HepG2 (cell line): ENCODE results near the gene VRK3. TPM values are rescaled to one million over a fixed set of nuclear protein-coding genes. Genes with fewer than 3 reads are reported as not detected.

Experiments used
- ATAC-seq: fragments of 200-7000 bp; cut with Tn5 transposase; 3 replicates; pipeline ENCODE4 v1.9.1; 2020; ENCODE audit warnings: mild to moderate bottlenecking, moderate library complexity
- BruUV-seq: library from RNA; stranded (reverse); fragments of 400-500 nt; replicated peaks from 2 replicates; lab custom pipeline; 2021; lab: Mats Ljungman, UMichigan
- CTCF ChIA-PET: fragments of 300-600 bp; formaldehyde crosslinking; extraction: SDS; loops from one replicate; lab custom pipeline; 2021; ENCODE audit warnings: low total read pairs, inconsistent platforms, low intra/inter-chr PET ratio; lab: Yijun Ruan, JAX
- POLR2A ChIA-PET: fragments of 350-600 bp; sonication (Branson Sonifier 250); formaldehyde crosslinking; loops from one replicate; lab custom pipeline; 2020; ENCODE audit warnings: antibody characterized with exemption, inconsistent platforms; lab: Yijun Ruan, JAX
- DNase-seq: peaks from one replicate; pipeline ENCODE4 v3.0.0-alpha.2; 2015; ENCODE audit warnings: low spot score
- FAIRE-seq: peaks from 3 replicates; lab custom pipeline; 2011; peaks lifted over from hg19 to GRCh38; lab: Jason Lieb, UNC
- H2AFZ ChIP-seq: one replicate; pipeline ENCODE4 v1.6.1; 2011; ENCODE audit warnings: low read length, inconsistent platforms
- H3K27ac ChIP-seq: fragments of 300-600 bp; 3 replicates; pipeline ENCODE4 v1.8.0; 2011; ENCODE audit warnings: mixed run types, mild to moderate bottlenecking, mixed read lengths, low read length, inconsistent platforms; ENCODE audit not compliant: insufficient read depth; ENCODE audit errors: extremely low read length
- H3K27me3 ChIP-seq, 2 experiments: fragments of 200-600 bp in 1 of 2; 2 replicates in 1 of 2; 3 replicates in 1 of 2; pipeline versions ENCODE4 v1.6.0 to v1.8.0; 2011; ENCODE audit warnings: low read length in 2 of 2, mild to moderate bottlenecking in 2 of 2, moderate library complexity in 2 of 2, inconsistent platforms in 1 of 2; ENCODE audit not compliant: insufficient read depth in 2 of 2, control insufficient read depth in 1 of 2
- H3K36me3 ChIP-seq, 2 experiments: fragments of 200-600 bp in 1 of 2; replicated peaks in 1 of 2; 2 replicates in 1 of 2; 3 replicates in 1 of 2; pipeline versions ENCODE4 v1.5.1 to v1.8.0; 2011; ENCODE audit warnings: low read length in 2 of 2, inconsistent platforms in 1 of 2; ENCODE audit not compliant: insufficient read depth in 2 of 2, control insufficient read depth in 1 of 2
- H3K4me1 ChIP-seq: 2 replicates; pipeline ENCODE4 v1.5.1; 2012; ENCODE audit warnings: low read length, inconsistent platforms; ENCODE audit not compliant: insufficient read depth
- H3K4me2 ChIP-seq: 2 replicates; pipeline ENCODE4 v1.6.0; 2011; ENCODE audit warnings: low read depth, low read length, inconsistent platforms
- H3K4me3 ChIP-seq, 3 experiments: fragments of 200-600 bp in 1 of 3; sonication (generic), shearing (Covaris generic) in 1 of 3; replicated peaks in 1 of 3; 2 replicates each; pipeline ENCODE4 v1.5.1; 2011 to 2016; ENCODE audit warnings: low read length in 3 of 3, inconsistent platforms in 2 of 3, low read depth in 2 of 3, mild to moderate bottlenecking in 2 of 3, control low read depth in 1 of 3, mixed read lengths in 1 of 3; ENCODE audit not compliant: insufficient read depth in 1 of 3
- H3K79me2 ChIP-seq: one replicate; pipeline ENCODE4 v1.6.1; 2011; ENCODE audit warnings: low read length, inconsistent platforms; ENCODE audit not compliant: insufficient read depth
- H3K9ac ChIP-seq: 2 replicates; pipeline ENCODE4 v1.6.0; 2011; ENCODE audit warnings: mild to moderate bottlenecking, low read depth, low read length, inconsistent platforms; ENCODE audit not compliant: insufficient read depth
- H3K9me3 ChIP-seq: 2 replicates; pipeline ENCODE4 v1.5.1; 2012; ENCODE audit warnings: mild to moderate bottlenecking, low read length
- H4K20me1 ChIP-seq: 2 replicates; pipeline ENCODE4 v1.6.0; 2011; ENCODE audit warnings: inconsistent platforms, mild to moderate bottlenecking, low read length, moderate library complexity; ENCODE audit not compliant: insufficient read depth
- AKNA ChIP-seq: sonication (generic); formaldehyde crosslinking; IDR thresholded peaks from 2 replicates; pipeline ENCODE4 v1.4.0; 2020; ENCODE audit warnings: missing genetic modification reagents, borderline replicate concordance
- ARID4A ChIP-seq: sonication (generic); formaldehyde crosslinking; IDR thresholded peaks from 2 replicates; pipeline ENCODE4 v1.5.0; 2020; ENCODE audit warnings: mild to moderate bottlenecking, missing genetic modification reagents, borderline replicate concordance
- CBFB ChIP-seq: sonication (generic); formaldehyde crosslinking; IDR thresholded peaks from 2 replicates; pipeline ENCODE4 v1.4.0; 2020; ENCODE audit warnings: missing genetic modification reagents
- DPF2 ChIP-seq: sonication (generic); formaldehyde crosslinking; IDR thresholded peaks from 2 replicates; pipeline ENCODE4 v1.4.0; 2020; ENCODE audit warnings: mild to moderate bottlenecking, low read depth, missing genetic modification reagents, borderline replicate concordance
- EEA1 ChIP-seq: sonication (generic); formaldehyde crosslinking; IDR thresholded peaks from 2 replicates; pipeline ENCODE4 v1.5.1; 2020; ENCODE audit warnings: mild to moderate bottlenecking, missing genetic modification reagents, borderline replicate concordance
- HNF4G ChIP-seq, 2 experiments: sonication (generic) in 1 of 2; formaldehyde crosslinking in 1 of 2; IDR thresholded peaks; 2 replicates each; pipeline versions ENCODE4 v1.4.0 to v1.6.1; 2011 to 2020; ENCODE audit warnings: borderline replicate concordance in 2 of 2, low read depth in 2 of 2, mild to moderate bottlenecking in 2 of 2, low read length in 1 of 2, missing genetic modification reagents in 1 of 2, moderate library complexity in 1 of 2
- IKZF1 ChIP-seq: fragments of 450-650 bp; IDR thresholded peaks from 2 replicates; pipeline ENCODE4 v1.7.1; 2016
- KLF9 ChIP-seq: IDR thresholded peaks from 2 replicates; pipeline ENCODE4 v1.6.1; 2016; ENCODE audit warnings: low read depth
- RFX1 ChIP-seq: fragments of 450-650 bp; IDR thresholded peaks from 2 replicates; pipeline ENCODE4 v1.6.1; 2017
- RXRA ChIP-seq: sonication (generic); formaldehyde crosslinking; IDR thresholded peaks from 2 replicates; pipeline ENCODE4 v1.5.1; 2020; ENCODE audit warnings: missing genetic modification reagents
- TEF ChIP-seq: sonication (generic); formaldehyde crosslinking; IDR thresholded peaks from 2 replicates; pipeline ENCODE4 v1.5.0; 2020; ENCODE audit warnings: missing genetic modification reagents
- THAP11 ChIP-seq: IDR thresholded peaks from 2 replicates; pipeline ENCODE4 v1.6.1; 2016; ENCODE audit warnings: missing biosample characterization, missing genetic modification reagents
- YEATS4 ChIP-seq: sonication (generic); formaldehyde crosslinking; IDR thresholded peaks from 2 replicates; pipeline ENCODE4 v1.4.0; 2020; ENCODE audit warnings: missing genetic modification reagents, borderline replicate concordance
- ZFAT ChIP-seq: sonication (generic); formaldehyde crosslinking; conservative IDR thresholded peaks from 2 replicates; pipeline ENCODE4 v1.8.1; 2023; ENCODE audit warnings: missing genetic modification reagents, inconsistent platforms
- ZNF329 ChIP-seq: sonication (generic); formaldehyde crosslinking; IDR thresholded peaks from 2 replicates; pipeline ENCODE4 v1.9.0; 2021; ENCODE audit warnings: low read depth, mild to moderate bottlenecking, missing genetic modification reagents
- ZNF564 ChIP-seq: sonication (generic); formaldehyde crosslinking; IDR thresholded peaks from 2 replicates; pipeline ENCODE4 v1.8.1; 2023; ENCODE audit warnings: mild to moderate bottlenecking, missing genetic modification reagents
- ZNF883 ChIP-seq: sonication (generic); formaldehyde crosslinking; IDR thresholded peaks from 2 replicates; pipeline ENCODE4 v1.5.1; 2020; ENCODE audit warnings: mild to moderate bottlenecking, missing genetic modification reagents; ENCODE audit errors: not compliant biosample characterization
- WGBS: methylation state at CpG from one replicate; pipeline ENCODE4 v1.1.6; 2017; ENCODE audit warnings: low lambda C conversion rate; 5-methylcytosine and 5-hydroxymethylcytosine counted together
- in situ Hi-C: cut with HindIII; loops from 2 replicates; pipeline ENCODE4 v1.10.0; 2017; ENCODE audit warnings: low pct_unique_long_range_greater_than_20kb; ENCODE audit not compliant: extremely low pct_ligation_motif_present
- intact Hi-C: fragments of 100-400 bp; cut with micrococcal nuclease; formaldehyde crosslinking; loops from one replicate; pipeline ENCODE4 v1.10.0; 2022; ENCODE audit not compliant: unreplicated experiment
- polyA plus RNA-seq, 8 experiments: library from polyadenylated mRNA; depleted of rRNA in 3 of 8; stranded (reverse) in 7 of 8; unstranded in 1 of 8; fragments of >200 nt; fragmentation: Illumina TruSeq in 4 of 8; extraction: Trizol in 4 of 8; gene quantifications; 2 replicates each; pipeline versions ENCODE4 v1.2.1 to v1.2.3, GENCODE V29; 2011 to 2016; ENCODE audit warnings: low read depth in 4 of 8, missing spikeins in 1 of 8, mixed read lengths in 1 of 8; ENCODE audit not compliant: insufficient read depth in 1 of 8
- total RNA-seq, 5 experiments: library from RNA; depleted of rRNA; stranded (reverse); fragments of >200 nt; fragmentation: Illumina TruSeq; extraction: Trizol; gene quantifications; 2 replicates each; pipeline ENCODE4 v1.2.3, GENCODE V29; 2016; ENCODE audit warnings: low read depth in 1 of 5

VRK3 gene
- total and polyA plus RNA-seq, 2 of the 13 experiments (the other 11 are each of a cell fraction or from before 2014, with no cell fraction given) = 23.8 to 28.3 TPM

- Histone ChIP-seq H3K9me3 (no peaks in the 10 kb centered on the region), H3K4me3 (peak overlapping the region; percentile 70 to 92 (median 88)), H3K36me3 (peaks cover 0 to 2% of the 10 kb centered on the region in 2 experiments; a peak in 3 of 5 replicates), H4K20me1 (no peaks in the 10 kb centered on the region), H3K27me3 (no peaks in the 10 kb centered on the region; a peak in 1 of 5 replicates), H3K4me1 (peaks cover 66% of the 10 kb centered on the region), H3K4me2 (peak overlapping the region; percentile 85), H2AFZ (no peak overlapping the region), H3K27ac (peak overlapping the region; percentile 65), H3K79me2 (peaks cover 48% of the 10 kb centered on the region), H3K9ac (peak overlapping the region; percentile 79)
- no peak for DNase-seq
- FAIRE-seq = no peak
- TSS peak; percentile 86 for BruUV-seq
- 0% methylated on average over 9 of the region's 10 CpGs for WGBS
- in situ Hi-C loops = no loop called here
- CTCF ChIA-PET = no interaction called here
- intact Hi-C loops = no loop called here
- peak; percentile 15 for ATAC-seq
- POLR2A ChIA-PET = no interaction called here
- TF ChIP-seq ARID4A (CRISPR knock-in tag) = no peak
- TF ChIP-seq HNF4G (IDR thresholded peaks at IDR 0.05; ENCODE audit: borderline replicate concordance, low read depth, low read length) = no peak
- no peak for TF ChIP-seq HNF4G (CRISPR knock-in tag; IDR thresholded peaks at IDR 0.05; ENCODE audit: borderline replicate concordance, low read depth)
- no peak for TF ChIP-seq CBFB
- no peak for TF ChIP-seq YEATS4 (CRISPR knock-in tag)
- TF ChIP-seq ZNF564 (CRISPR knock-in tag) = no peak
- peak; percentile 21; the same call in 1 of the 2 replicates for TF ChIP-seq RFX1
- no peak for TF ChIP-seq RXRA (CRISPR knock-in tag)
- no peak for TF ChIP-seq ZFAT (CRISPR knock-in tag)
- no peak for TF ChIP-seq IKZF1
- TF ChIP-seq DPF2 (CRISPR knock-in tag) = no peak
- TF ChIP-seq TEF (CRISPR knock-in tag) = no peak
- no peak for TF ChIP-seq ZNF329
- TF ChIP-seq AKNA (CRISPR knock-in tag) = no peak
- TF ChIP-seq KLF9 = no peak
- no peak for TF ChIP-seq EEA1
- no peak for TF ChIP-seq ZNF883 (CRISPR knock-in tag)
- TF ChIP-seq THAP11 (CRISPR knock-in tag) = no peak
Observed at GRCh38 chr19:50024719-50025021, 502 bp downstream of the VRK3 start.
